HEK293 (cell line): ENCODE results near the gene AATK.
A peak's percentile ranks its signal among the peaks of the same experiment; 100 is the strongest.

Experiments used
- CTCF ChIA-PET: fragments of 350-600 bp; formaldehyde crosslinking; extraction: SDS; loops from one replicate; lab custom pipeline; 2021; ENCODE audit warnings: antibody characterized with exemption; lab: Yijun Ruan, JAX
- POLR2A ChIA-PET: fragments of 300-600 bp; formaldehyde crosslinking; extraction: SDS; loops from one replicate; lab custom pipeline; 2020; ENCODE audit warnings: antibody characterized with exemption, inconsistent platforms; lab: Yijun Ruan, JAX
- H3K27ac ChIP-seq: fragments of 200-500 bp; sonication (Bioruptor generic); 2 replicates; pipeline ENCODE4 v1.5.1; 2014; ENCODE audit warnings: low read depth, low read length, control low read depth, inconsistent platforms; ENCODE audit errors: extremely low read depth
- H3K36me3 ChIP-seq, 2 experiments: fragments of 200-500 bp in 1 of 2; sonication (Bioruptor generic) in 1 of 2; 1 replicate in 1 of 2; 2 replicates in 1 of 2; pipeline ENCODE4 v1.5.1; 2014 to 2017; ENCODE audit warnings: inconsistent platforms in 2 of 2, low read length in 2 of 2; ENCODE audit not compliant: control insufficient read depth in 2 of 2, insufficient read depth in 1 of 2
- H3K4me1 ChIP-seq: fragments of 200-500 bp; sonication (Bioruptor generic); 2 replicates; pipeline ENCODE4 v1.5.1; 2014; ENCODE audit warnings: mild to moderate bottlenecking, low read length, inconsistent platforms; ENCODE audit not compliant: control insufficient read depth, insufficient read depth
- H3K4me3 ChIP-seq: 2 replicates; pipeline ENCODE4 v1.5.1; 2011; ENCODE audit warnings: low read depth, mild to moderate bottlenecking, control low read depth, low read length, moderate library complexity
- H3K9me3 ChIP-seq: fragments of 200-500 bp; sonication (Bioruptor generic); 2 replicates; pipeline ENCODE4 v1.5.1; 2014; ENCODE audit warnings: low read depth, low read length, inconsistent platforms; ENCODE audit not compliant: control insufficient read depth, insufficient read depth
- ATF2 ChIP-seq: fragments of 450-650 bp; formaldehyde crosslinking; IDR thresholded peaks from 2 replicates; pipeline ENCODE4 v1.5.1; 2016; ENCODE audit warnings: missing biosample characterization, missing genetic modification characterization, low read depth
- EGR2 ChIP-seq: fragments of 450-650 bp; formaldehyde crosslinking; IDR thresholded peaks from 2 replicates; pipeline ENCODE4 v1.5.1; 2016; ENCODE audit warnings: low read depth, missing biosample characterization, missing genetic modification characterization
- IKZF3 ChIP-seq: fragments of 450-650 bp; IDR thresholded peaks from 2 replicates; pipeline ENCODE4 v1.5.0; 2018; ENCODE audit warnings: missing biosample characterization, mild to moderate bottlenecking, missing genetic modification characterization, moderate library complexity
- KLF1 ChIP-seq: fragments of 450-650 bp; formaldehyde crosslinking; IDR thresholded peaks from 2 replicates; pipeline ENCODE4 v1.5.1; 2016; ENCODE audit warnings: missing biosample characterization, missing genetic modification characterization
- KLF8 ChIP-seq: fragments of 450-650 bp; formaldehyde crosslinking; IDR thresholded peaks from 2 replicates; pipeline ENCODE4 v1.5.1; 2016; ENCODE audit warnings: missing biosample characterization, missing genetic modification characterization
- SP2 ChIP-seq: fragments of 450-650 bp; formaldehyde crosslinking; IDR thresholded peaks from 2 replicates; pipeline ENCODE4 v1.5.1; 2016; ENCODE audit warnings: missing biosample characterization, missing genetic modification characterization
- SP3 ChIP-seq: fragments of 450-650 bp; formaldehyde crosslinking; IDR thresholded peaks from 2 replicates; pipeline ENCODE4 v1.5.1; 2016; ENCODE audit warnings: missing biosample characterization, missing genetic modification characterization
- YY1 ChIP-seq: fragments of 450-650 bp; formaldehyde crosslinking; IDR thresholded peaks from 2 replicates; pipeline ENCODE4 v1.5.1; 2018; ENCODE audit warnings: missing biosample characterization, missing genetic modification characterization
- ZBTB1 ChIP-seq: fragments of 450-650 bp; formaldehyde crosslinking; IDR thresholded peaks from 2 replicates; pipeline ENCODE4 v1.5.1; 2016; ENCODE audit warnings: missing biosample characterization, missing genetic modification characterization
- ZBTB21 ChIP-seq: fragments of 450-650 bp; formaldehyde crosslinking; IDR thresholded peaks from 2 replicates; pipeline ENCODE4 v1.5.1; 2017; ENCODE audit warnings: missing biosample characterization, missing genetic modification characterization
- ZBTB48 ChIP-seq: fragments of 450-650 bp; formaldehyde crosslinking; IDR thresholded peaks from 2 replicates; pipeline ENCODE4 v1.5.1; 2016; ENCODE audit warnings: missing biosample characterization, missing genetic modification characterization
- ZFHX2 ChIP-seq: fragments of 450-650 bp; formaldehyde crosslinking; conservative IDR thresholded peaks from 2 replicates; pipeline ENCODE4 v1.5.1; 2016; ENCODE audit warnings: missing biosample characterization, missing genetic modification characterization
- ZNF211 ChIP-seq: fragments of 450-650 bp; formaldehyde crosslinking; IDR thresholded peaks from 2 replicates; pipeline ENCODE4 v1.5.1; 2016; ENCODE audit warnings: low read depth, missing biosample characterization, missing genetic modification characterization
- ZNF354C ChIP-seq: fragments of 450-650 bp; formaldehyde crosslinking; IDR thresholded peaks from 2 replicates; pipeline ENCODE4 v1.5.1; 2016; ENCODE audit warnings: missing biosample characterization, missing genetic modification characterization, low read depth, borderline replicate concordance
- ZNF37A ChIP-seq: fragments of 450-650 bp; IDR thresholded peaks from 2 replicates; pipeline ENCODE4 v1.5.1; 2018; ENCODE audit warnings: missing biosample characterization, missing genetic modification characterization
- ZNF510 ChIP-seq: fragments of 450-650 bp; formaldehyde crosslinking; IDR thresholded peaks from 2 replicates; pipeline ENCODE4 v1.5.1; 2018; ENCODE audit warnings: mild to moderate bottlenecking, missing genetic modification characterization, missing biosample characterization; ENCODE audit not compliant: insufficient replicate concordance
- ZNF585B ChIP-seq: fragments of 450-650 bp; formaldehyde crosslinking; IDR thresholded peaks from 2 replicates; pipeline ENCODE4 v1.5.1; 2016; ENCODE audit warnings: missing biosample characterization, missing genetic modification characterization
- ZNF623 ChIP-seq: fragments of 450-650 bp; formaldehyde crosslinking; IDR thresholded peaks from 2 replicates; pipeline ENCODE4 v1.5.1; 2016; ENCODE audit warnings: missing biosample characterization, missing genetic modification characterization
- ZNF629 ChIP-seq: fragments of 450-650 bp; formaldehyde crosslinking; IDR thresholded peaks from 2 replicates; pipeline ENCODE4 v1.5.1; 2017; ENCODE audit warnings: missing biosample characterization, missing genetic modification characterization
- ZNF670 ChIP-seq: fragments of 450-650 bp; formaldehyde crosslinking; IDR thresholded peaks from 2 replicates; pipeline ENCODE4 v1.5.1; 2016; ENCODE audit warnings: missing biosample characterization, missing genetic modification characterization, low read depth
- ZSCAN30 ChIP-seq: fragments of 450-650 bp; IDR thresholded peaks from 2 replicates; pipeline ENCODE4 v1.5.1; 2018; ENCODE audit warnings: missing biosample characterization, mild to moderate bottlenecking, missing genetic modification characterization, moderate library complexity
- TF ChIP-seq, protein P1 (sequence below): IDR thresholded peaks from 2 replicates; pipeline ENCODE4 v1.6.1; 2011; ENCODE audit warnings: mild to moderate bottlenecking, low read depth, low read length, borderline replicate concordance
- TF ChIP-seq, protein P2 (sequence below): fragments of 450-650 bp; formaldehyde crosslinking; IDR thresholded peaks from 2 replicates; pipeline ENCODE4 v1.5.1; 2016; ENCODE audit warnings: missing biosample characterization, missing genetic modification characterization
- TF ChIP-seq, protein P3 (sequence below): fragments of 450-650 bp; formaldehyde crosslinking; IDR thresholded peaks from 2 replicates; pipeline ENCODE4 v1.5.1; 2017; ENCODE audit warnings: missing biosample characterization, missing genetic modification characterization

The AATK gene

DNA sequence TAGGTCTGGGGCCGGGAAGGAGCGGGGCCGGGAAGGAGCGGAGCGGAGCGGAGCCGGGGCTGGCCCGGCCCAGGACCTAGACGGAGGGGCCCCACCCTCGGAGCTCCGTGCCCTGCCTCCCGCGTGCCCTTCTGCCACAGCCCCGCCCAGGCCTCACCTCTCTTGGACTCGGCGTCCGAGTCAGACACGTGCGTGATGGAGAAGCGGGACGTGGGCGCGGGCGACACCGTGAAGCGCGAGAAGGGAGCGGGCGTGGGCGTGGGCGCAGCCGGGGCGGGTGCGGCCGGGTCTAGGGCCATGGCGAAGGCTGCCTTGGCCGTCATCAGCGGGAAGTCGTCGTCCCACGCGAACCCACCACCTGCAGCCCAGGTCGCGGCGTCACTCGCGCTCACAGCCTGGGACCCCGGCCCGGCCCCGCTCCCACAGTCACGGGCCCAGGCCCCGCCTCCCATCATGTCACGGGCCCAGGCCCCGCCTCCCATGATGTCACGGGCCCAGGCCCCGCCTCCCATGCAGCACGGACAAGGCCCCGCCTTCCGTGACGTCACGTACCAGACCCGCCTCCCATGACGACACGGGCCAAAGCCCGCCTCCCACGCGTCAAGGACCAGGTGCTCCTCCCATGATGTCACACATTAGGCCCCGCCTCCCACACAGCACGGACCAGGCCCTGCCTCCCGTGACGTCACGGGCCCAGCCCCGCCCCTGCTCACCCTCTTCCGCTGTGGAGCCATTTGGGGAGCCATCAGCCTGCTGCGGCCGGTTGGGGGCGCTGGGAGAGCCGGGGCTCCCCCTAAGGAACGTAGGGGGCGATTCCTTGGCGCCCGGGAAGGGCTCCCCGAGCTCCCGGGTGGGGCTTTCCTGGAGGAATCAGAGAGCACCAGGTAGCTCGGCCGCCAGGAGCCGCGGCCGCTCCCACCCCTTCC is 46.5 kb downstream of the AATK start:
- Histone ChIP-seq H3K4me3 (peak overlapping the region; percentile 34), H3K27ac (no peak overlapping the region; the same call in 1 of the 2 replicates), H3K9me3 (no peaks in the 10 kb centered on the region), H3K4me1 (no peaks in the 10 kb centered on the region), H3K36me3 (peaks cover 0 to 7% of the 10 kb centered on the region in 2 experiments; a peak in 1 of 3 replicates)
- TF ChIP-seq KLF8 (peak; percentile 63; the same call in 1 of the 2 replicates), ZNF37A (tag by site-specific recombination) (no peak), EGR2 (tag by site-specific recombination) (0 out of 2 replicates have a peak, but pooled peaks have one; percentile 18), ZNF585B (tag by site-specific recombination) (no peak), ZSCAN30 (tag by site-specific recombination) (no peak), IKZF3 (tag by site-specific recombination) (no peak), SP2 (peak; percentile 70), ATF2 (tag by site-specific recombination) (peak; percentile 89), ZNF510 (tag by site-specific recombination) (no peak), ZBTB1 (tag by site-specific recombination) (no peak), YY1 (tag by site-specific recombination) (no peak), ZNF629 (peak; percentile 55), ZBTB48 (tag by site-specific recombination) (no peak), ZNF211 (tag by site-specific recombination) (no peak), ZNF670 (tag by site-specific recombination) (no peak), ZBTB21 (tag by site-specific recombination) (0 out of 2 replicates have a peak, but pooled peaks have one; percentile 32), KLF1 (tag by site-specific recombination) (0 out of 2 replicates have a peak, but pooled peaks have one; percentile 9), SP3 (tag by site-specific recombination) (peak; percentile 35; the same call in 1 of the 2 replicates), ZNF354C (tag by site-specific recombination) (no peak), ZNF623 (tag by site-specific recombination) (no peak), ZFHX2 (tag by site-specific recombination) (peak; percentile 47; the same call in 1 of the 2 replicates)
- TF ChIP-seq, protein P1, sequence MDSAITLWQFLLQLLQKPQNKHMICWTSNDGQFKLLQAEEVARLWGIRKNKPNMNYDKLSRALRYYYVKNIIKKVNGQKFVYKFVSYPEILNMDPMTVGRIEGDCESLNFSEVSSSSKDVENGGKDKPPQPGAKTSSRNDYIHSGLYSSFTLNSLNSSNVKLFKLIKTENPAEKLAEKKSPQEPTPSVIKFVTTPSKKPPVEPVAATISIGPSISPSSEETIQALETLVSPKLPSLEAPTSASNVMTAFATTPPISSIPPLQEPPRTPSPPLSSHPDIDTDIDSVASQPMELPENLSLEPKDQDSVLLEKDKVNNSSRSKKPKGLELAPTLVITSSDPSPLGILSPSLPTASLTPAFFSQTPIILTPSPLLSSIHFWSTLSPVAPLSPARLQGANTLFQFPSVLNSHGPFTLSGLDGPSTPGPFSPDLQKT: no peak
- TF ChIP-seq, protein P2, sequence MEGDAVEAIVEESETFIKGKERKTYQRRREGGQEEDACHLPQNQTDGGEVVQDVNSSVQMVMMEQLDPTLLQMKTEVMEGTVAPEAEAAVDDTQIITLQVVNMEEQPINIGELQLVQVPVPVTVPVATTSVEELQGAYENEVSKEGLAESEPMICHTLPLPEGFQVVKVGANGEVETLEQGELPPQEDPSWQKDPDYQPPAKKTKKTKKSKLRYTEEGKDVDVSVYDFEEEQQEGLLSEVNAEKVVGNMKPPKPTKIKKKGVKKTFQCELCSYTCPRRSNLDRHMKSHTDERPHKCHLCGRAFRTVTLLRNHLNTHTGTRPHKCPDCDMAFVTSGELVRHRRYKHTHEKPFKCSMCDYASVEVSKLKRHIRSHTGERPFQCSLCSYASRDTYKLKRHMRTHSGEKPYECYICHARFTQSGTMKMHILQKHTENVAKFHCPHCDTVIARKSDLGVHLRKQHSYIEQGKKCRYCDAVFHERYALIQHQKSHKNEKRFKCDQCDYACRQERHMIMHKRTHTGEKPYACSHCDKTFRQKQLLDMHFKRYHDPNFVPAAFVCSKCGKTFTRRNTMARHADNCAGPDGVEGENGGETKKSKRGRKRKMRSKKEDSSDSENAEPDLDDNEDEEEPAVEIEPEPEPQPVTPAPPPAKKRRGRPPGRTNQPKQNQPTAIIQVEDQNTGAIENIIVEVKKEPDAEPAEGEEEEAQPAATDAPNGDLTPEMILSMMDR (tag by site-specific recombination): no peak
- TF ChIP-seq, protein P3, sequence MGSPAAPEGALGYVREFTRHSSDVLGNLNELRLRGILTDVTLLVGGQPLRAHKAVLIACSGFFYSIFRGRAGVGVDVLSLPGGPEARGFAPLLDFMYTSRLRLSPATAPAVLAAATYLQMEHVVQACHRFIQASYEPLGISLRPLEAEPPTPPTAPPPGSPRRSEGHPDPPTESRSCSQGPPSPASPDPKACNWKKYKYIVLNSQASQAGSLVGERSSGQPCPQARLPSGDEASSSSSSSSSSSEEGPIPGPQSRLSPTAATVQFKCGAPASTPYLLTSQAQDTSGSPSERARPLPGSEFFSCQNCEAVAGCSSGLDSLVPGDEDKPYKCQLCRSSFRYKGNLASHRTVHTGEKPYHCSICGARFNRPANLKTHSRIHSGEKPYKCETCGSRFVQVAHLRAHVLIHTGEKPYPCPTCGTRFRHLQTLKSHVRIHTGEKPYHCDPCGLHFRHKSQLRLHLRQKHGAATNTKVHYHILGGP (tag by site-specific recombination): no peak
- POLR2A ChIA-PET: interaction anchor here (0.6 to 1.5 kb wide), 3 partner anchors 104 to 119 kb away, joined by 3 to 4 read pairs (median 3); partner anchors contain the start of genes NDUFAF8 and TEPSIN
- CTCF ChIA-PET: no interaction called here
